SK-N-SH treated with all-trans-retinoic acid at 6 μM for 48 hours (cell line): Measurements from ENCODE around the gene PILRA.
"Not testable (repeated sequence)": the region's sequence is repeated elsewhere in the genome, so short reads cannot be mapped to it uniquely, and the experiment has no call there.

Experiments
- ATAC-seq: fragments of 200-7000 bp; cut with Tn5 transposase; 3 replicates; pipeline ENCODE4 v1.9.1; 2020; ENCODE audit warnings: mild to moderate bottlenecking, moderate library complexity
- ARNTL ChIP-seq: fragments of 450-650 bp; formaldehyde crosslinking; IDR thresholded peaks from 2 replicates; pipeline ENCODE4 v1.5.0; 2020; ENCODE audit warnings: low read depth, mild to moderate bottlenecking, moderate library complexity, borderline replicate concordance
- BACH2 ChIP-seq: fragments of 250-450 bp; sonication (Bioruptor Pico); IDR thresholded peaks from 2 replicates; pipeline ENCODE4 v1.9.0; 2021; ENCODE audit warnings: mild to moderate bottlenecking, borderline replicate concordance
- CSDC2 ChIP-seq: fragments of 250-450 bp; sonication (Bioruptor Pico); IDR thresholded peaks from 2 replicates; pipeline ENCODE4 v1.5.0; 2020; ENCODE audit warnings: mild to moderate bottlenecking, moderate library complexity
- ESRRG ChIP-seq: fragments of 250-450 bp; sonication (Bioruptor Pico); IDR thresholded peaks from 2 replicates; pipeline ENCODE4 v1.6.1; 2021; ENCODE audit warnings: mild to moderate bottlenecking
- GLIS3 ChIP-seq: fragments of 250-450 bp; sonication (Bioruptor Pico); IDR thresholded peaks from 2 replicates; pipeline ENCODE4 v1.5.0; 2020; ENCODE audit warnings: mild to moderate bottlenecking, moderate library complexity
- OSR1 ChIP-seq: fragments of 250-450 bp; sonication (Bioruptor Pico); IDR thresholded peaks from 2 replicates; pipeline ENCODE4 v1.8.0; 2022; ENCODE audit warnings: moderate library complexity, mild to moderate bottlenecking, inconsistent platforms
- PPARA ChIP-seq: fragments of 250-450 bp; sonication (Bioruptor Pico); IDR thresholded peaks from 2 replicates; pipeline ENCODE4 v1.5.0; 2020; ENCODE audit warnings: mild to moderate bottlenecking, borderline replicate concordance
- RARB ChIP-seq: fragments of 250-450 bp; sonication (Bioruptor Pico); IDR thresholded peaks from 2 replicates; pipeline ENCODE4 v1.8.0; 2021; ENCODE audit warnings: mild to moderate bottlenecking, moderate library complexity
- SNAI2 ChIP-seq: fragments of 250-450 bp; sonication (Bioruptor Pico); IDR thresholded peaks from 2 replicates; pipeline ENCODE4 v1.5.0; 2020; ENCODE audit warnings: mild to moderate bottlenecking, moderate library complexity
- TOX ChIP-seq: fragments of 250-450 bp; sonication (Bioruptor Pico); IDR thresholded peaks from 2 replicates; pipeline ENCODE4 v1.8.0; 2021; ENCODE audit warnings: mild to moderate bottlenecking, moderate library complexity, borderline replicate concordance
- TSHZ2 ChIP-seq: fragments of 250-450 bp; sonication (Bioruptor Pico); IDR thresholded peaks from 2 replicates; pipeline ENCODE4 v1.5.0; 2020; ENCODE audit warnings: mild to moderate bottlenecking, moderate library complexity
- ZC3H10 ChIP-seq: fragments of 250-450 bp; sonication (Bioruptor Pico); IDR thresholded peaks from 2 replicates; pipeline ENCODE4 v1.5.1; 2021; ENCODE audit warnings: mild to moderate bottlenecking, moderate library complexity
- ZFP3 ChIP-seq: fragments of 250-450 bp; sonication (Bioruptor Pico); IDR thresholded peaks from 2 replicates; pipeline ENCODE4 v1.5.0; 2020; ENCODE audit warnings: mild to moderate bottlenecking, moderate library complexity
- ZFP30 ChIP-seq: fragments of 450-650 bp; formaldehyde crosslinking; IDR thresholded peaks from 2 replicates; pipeline ENCODE4 v1.5.0; 2022; ENCODE audit warnings: mild to moderate bottlenecking, moderate library complexity
- ZNF70 ChIP-seq: fragments of 450-650 bp; formaldehyde crosslinking; IDR thresholded peaks from 2 replicates; pipeline ENCODE4 v1.5.0; 2020; ENCODE audit warnings: mild to moderate bottlenecking, moderate library complexity
- TF ChIP-seq, protein P1 (sequence below): fragments of 250-450 bp; sonication (Bioruptor Pico); IDR thresholded peaks from 2 replicates; pipeline ENCODE4 v1.5.1; 2020; ENCODE audit warnings: low read depth, mild to moderate bottlenecking, moderate library complexity
- TF ChIP-seq, protein P2 (sequence below): fragments of 250-450 bp; sonication (Bioruptor Pico); IDR thresholded peaks from 2 replicates; pipeline ENCODE4 v1.8.0; 2021; ENCODE audit warnings: low read depth, mild to moderate bottlenecking, moderate library complexity, borderline replicate concordance
- TF ChIP-seq, protein P3 (sequence below): fragments of 250-450 bp; sonication (Bioruptor Pico); IDR thresholded peaks from 2 replicates; pipeline ENCODE4 v1.5.1; 2021; ENCODE audit warnings: mild to moderate bottlenecking, moderate library complexity
- TF ChIP-seq, protein P4 (sequence below): fragments of 250-450 bp; sonication (Bioruptor Pico); IDR thresholded peaks from 2 replicates; pipeline ENCODE4 v1.8.0; 2020; ENCODE audit warnings: mild to moderate bottlenecking, moderate library complexity, borderline replicate concordance

The PILRA gene

GRCh38 chr7:100438172-100438571, 64.9 kb downstream of the PILRA start (continued):
- TF ChIP-seq ZFP30 (CRISPR knock-in tag) (no peak), PPARA (no peak), ESRRG (CRISPR knock-in tag) (no peak), ZFP3 (CRISPR knock-in tag) (no peak), ZC3H10 (CRISPR knock-in tag) (no peak)
- TF ChIP-seq, protein P1, sequence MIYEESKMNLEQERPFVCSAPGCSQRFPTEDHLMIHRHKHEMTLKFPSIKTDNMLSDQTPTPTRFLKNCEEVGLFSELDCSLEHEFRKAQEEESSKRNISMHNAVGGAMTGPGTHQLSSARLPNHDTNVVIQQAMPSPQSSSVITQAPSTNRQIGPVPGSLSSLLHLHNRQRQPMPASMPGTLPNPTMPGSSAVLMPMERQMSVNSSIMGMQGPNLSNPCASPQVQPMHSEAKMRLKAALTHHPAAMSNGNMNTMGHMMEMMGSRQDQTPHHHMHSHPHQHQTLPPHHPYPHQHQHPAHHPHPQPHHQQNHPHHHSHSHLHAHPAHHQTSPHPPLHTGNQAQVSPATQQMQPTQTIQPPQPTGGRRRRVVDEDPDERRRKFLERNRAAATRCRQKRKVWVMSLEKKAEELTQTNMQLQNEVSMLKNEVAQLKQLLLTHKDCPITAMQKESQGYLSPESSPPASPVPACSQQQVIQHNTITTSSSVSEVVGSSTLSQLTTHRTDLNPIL (CRISPR knock-in tag): no peak

- not testable (repeated sequence) for ATAC-seq
These were observed 65.4 kb downstream of the PILRA start for GRCh38 chr7:100438731-100439130.

GRCh38 chr7:100439244-100439643, 66.0 kb downstream of the PILRA start:
- not testable (repeated sequence) for ATAC-seq

DNA sequence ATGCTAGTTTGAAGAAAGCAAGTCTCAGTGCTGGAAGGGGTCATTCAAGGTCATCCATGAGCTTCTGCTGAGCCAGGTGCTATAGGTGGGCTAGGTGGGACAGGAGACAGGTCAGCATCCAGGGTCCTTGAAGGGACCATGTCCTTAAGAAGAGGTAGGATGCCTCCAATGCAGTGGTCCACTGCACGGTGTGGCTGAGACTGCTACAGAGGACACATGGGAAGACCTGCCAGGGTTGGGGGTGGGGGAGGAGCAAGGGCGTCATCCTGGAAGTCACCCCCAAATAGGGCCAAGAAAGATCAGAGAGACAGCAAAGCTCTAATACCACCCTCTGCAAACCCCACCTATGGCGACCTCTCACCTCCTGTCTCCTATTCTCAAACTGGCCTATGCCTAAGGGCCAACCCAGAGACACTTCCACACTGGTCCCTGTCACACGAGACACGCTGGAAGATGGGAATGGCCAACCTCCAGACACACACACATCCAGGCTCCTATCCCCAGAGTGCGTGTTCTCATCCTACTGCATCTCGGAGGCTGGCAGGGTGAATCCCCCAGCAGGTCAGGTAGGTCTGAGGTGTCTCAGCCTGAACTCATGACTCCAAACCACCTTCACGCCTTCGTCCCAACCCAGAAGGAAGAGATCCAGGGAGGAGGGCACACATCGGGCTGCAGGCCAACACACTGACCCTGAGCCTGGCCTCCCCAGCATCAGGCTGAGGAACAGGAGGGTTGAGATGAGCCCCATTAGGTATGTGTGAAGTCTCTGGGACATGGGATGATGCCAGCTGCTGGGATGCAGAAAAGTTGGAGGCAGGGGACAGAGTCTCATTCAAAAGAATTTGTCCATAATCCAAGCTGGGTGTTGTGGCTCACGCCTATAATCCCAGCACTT, 68.6 kb downstream of the PILRA start:
- ATAC-seq: no peak
- no peak for TF ChIP-seq ZFP3 (CRISPR knock-in tag)
- TF ChIP-seq, protein P2, sequence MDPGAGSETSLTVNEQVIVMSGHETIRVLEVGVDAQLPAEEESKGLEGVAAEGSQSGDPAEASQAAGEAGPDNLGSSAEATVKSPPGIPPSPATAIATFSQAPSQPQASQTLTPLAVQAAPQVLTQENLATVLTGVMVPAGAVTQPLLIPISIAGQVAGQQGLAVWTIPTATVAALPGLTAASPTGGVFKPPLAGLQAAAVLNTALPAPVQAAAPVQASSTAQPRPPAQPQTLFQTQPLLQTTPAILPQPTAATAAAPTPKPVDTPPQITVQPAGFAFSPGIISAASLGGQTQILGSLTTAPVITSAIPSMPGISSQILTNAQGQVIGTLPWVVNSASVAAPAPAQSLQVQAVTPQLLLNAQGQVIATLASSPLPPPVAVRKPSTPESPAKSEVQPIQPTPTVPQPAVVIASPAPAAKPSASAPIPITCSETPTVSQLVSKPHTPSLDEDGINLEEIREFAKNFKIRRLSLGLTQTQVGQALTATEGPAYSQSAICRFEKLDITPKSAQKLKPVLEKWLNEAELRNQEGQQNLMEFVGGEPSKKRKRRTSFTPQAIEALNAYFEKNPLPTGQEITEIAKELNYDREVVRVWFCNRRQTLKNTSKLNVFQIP: no peak
- TF ChIP-seq RARB: no peak
- no peak for TF ChIP-seq CSDC2 (CRISPR knock-in tag)
- TF ChIP-seq, protein P1 (CRISPR knock-in tag): no peak
- no peak for TF ChIP-seq OSR1 (CRISPR knock-in tag)
- TF ChIP-seq, protein P3, sequence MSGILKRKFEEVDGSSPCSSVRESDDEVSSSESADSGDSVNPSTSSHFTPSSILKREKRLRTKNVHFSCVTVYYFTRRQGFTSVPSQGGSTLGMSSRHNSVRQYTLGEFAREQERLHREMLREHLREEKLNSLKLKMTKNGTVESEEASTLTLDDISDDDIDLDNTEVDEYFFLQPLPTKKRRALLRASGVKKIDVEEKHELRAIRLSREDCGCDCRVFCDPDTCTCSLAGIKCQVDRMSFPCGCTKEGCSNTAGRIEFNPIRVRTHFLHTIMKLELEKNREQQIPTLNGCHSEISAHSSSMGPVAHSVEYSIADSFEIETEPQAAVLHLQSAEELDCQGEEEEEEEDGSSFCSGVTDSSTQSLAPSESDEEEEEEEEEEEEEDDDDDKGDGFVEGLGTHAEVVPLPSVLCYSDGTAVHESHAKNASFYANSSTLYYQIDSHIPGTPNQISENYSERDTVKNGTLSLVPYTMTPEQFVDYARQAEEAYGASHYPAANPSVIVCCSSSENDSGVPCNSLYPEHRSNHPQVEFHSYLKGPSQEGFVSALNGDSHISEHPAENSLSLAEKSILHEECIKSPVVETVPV: no peak
- no peak for TF ChIP-seq TSHZ2 (CRISPR knock-in tag)
- no peak for TF ChIP-seq GLIS3 (CRISPR knock-in tag)
- no peak for TF ChIP-seq TOX (CRISPR knock-in tag)
- TF ChIP-seq, protein P4, sequence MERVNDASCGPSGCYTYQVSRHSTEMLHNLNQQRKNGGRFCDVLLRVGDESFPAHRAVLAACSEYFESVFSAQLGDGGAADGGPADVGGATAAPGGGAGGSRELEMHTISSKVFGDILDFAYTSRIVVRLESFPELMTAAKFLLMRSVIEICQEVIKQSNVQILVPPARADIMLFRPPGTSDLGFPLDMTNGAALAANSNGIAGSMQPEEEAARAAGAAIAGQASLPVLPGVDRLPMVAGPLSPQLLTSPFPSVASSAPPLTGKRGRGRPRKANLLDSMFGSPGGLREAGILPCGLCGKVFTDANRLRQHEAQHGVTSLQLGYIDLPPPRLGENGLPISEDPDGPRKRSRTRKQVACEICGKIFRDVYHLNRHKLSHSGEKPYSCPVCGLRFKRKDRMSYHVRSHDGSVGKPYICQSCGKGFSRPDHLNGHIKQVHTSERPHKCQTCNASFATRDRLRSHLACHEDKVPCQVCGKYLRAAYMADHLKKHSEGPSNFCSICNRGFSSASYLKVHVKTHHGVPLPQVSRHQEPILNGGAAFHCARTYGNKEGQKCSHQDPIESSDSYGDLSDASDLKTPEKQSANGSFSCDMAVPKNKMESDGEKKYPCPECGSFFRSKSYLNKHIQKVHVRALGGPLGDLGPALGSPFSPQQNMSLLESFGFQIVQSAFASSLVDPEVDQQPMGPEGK (CRISPR knock-in tag): no peak
- TF ChIP-seq SNAI2 (CRISPR knock-in tag): no peak
- TF ChIP-seq ZFP30 (CRISPR knock-in tag): no peak
- no peak for TF ChIP-seq ARNTL (CRISPR knock-in tag)
- no peak for TF ChIP-seq ZNF70 (CRISPR knock-in tag)
- no peak for TF ChIP-seq BACH2
- no peak for TF ChIP-seq ZC3H10 (CRISPR knock-in tag)
- TF ChIP-seq ESRRG (CRISPR knock-in tag): no peak
- TF ChIP-seq PPARA: no peak
